ENCODE data around the gene DDR2.

Gene DDR2

GRCh38 chr1:162706003-162706402 is 73.7 kb downstream of the DDR2 start:
- no peaks in the 10 kb centered on the region for H3K36me3 Mint-ChIP-seq (ENCODE audit: low read depth)
- H3K4me3 Mint-ChIP-seq: no peak overlapping the region
- H3K4me1 Mint-ChIP-seq (ENCODE audit: low read depth): no peaks in the 10 kb centered on the region
- DNase-seq (ENCODE audit: low spot score): no peak
- no peak overlapping the region for H3K27ac Mint-ChIP-seq
- no peaks in the 10 kb centered on the region for H3K27me3 Mint-ChIP-seq (ENCODE audit: low read depth)
- no peaks in the 10 kb centered on the region for H3K9me3 Mint-ChIP-seq

DNA sequence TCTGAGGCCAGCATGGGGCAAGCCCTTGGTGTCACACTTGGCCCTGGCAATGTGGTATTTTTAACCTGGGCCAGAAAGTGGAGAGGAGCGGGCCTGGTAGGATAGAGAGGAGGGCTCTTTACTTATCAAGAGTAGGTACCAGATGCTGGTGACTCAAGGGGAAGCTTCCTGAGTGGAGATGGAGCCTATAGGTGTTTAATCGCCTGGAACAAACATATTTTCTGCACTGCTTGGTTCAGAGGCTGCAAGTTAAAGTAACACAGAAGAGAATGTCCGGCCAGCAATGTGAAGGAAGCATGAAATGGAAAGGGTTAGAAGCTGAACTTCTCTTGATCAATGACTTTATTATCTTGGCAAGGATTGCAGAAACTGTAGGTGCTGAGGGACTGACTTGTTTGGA is 74.3 kb downstream of the DDR2 start:
- no peak for DNase-seq (ENCODE audit: low spot score)

DNA sequence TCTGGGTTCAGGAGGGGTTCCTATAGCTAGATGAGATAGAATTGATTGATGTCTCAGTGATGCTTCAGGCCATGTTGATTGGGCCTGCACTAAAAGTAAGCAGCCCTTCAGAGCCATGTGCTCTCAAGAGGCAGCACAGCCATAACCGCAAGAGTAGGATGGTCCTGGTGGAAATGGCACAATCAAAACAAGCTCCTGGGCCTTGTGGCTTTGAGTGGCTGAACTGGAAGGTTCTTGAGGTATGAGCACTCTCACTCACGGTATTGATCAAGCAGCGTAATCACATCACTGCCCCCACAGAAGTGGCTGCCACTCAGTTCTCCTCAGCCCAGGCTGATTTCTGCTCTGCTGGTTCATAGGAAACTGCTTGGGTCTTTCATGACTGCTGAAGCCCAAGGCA is 76.0 kb downstream of the DDR2 start:
- no peak overlapping the region for H3K4me3 Mint-ChIP-seq
- no peak overlapping the region for H3K27ac Mint-ChIP-seq
- no peaks in the 10 kb centered on the region for H3K9me3 Mint-ChIP-seq
- H3K4me1 Mint-ChIP-seq (ENCODE audit: low read depth): no peaks in the 10 kb centered on the region
- no peaks in the 10 kb centered on the region for H3K36me3 Mint-ChIP-seq (ENCODE audit: low read depth)
- peaks cover 2% of the 10 kb centered on the region for H3K27me3 Mint-ChIP-seq (ENCODE audit: low read depth)
- DNase-seq (ENCODE audit: low spot score): no peak

More for the DNA sequence above, 74.3 kb downstream of the DDR2 start:
- Mint-ChIP-seq H3K9me3 (no peaks in the 10 kb centered on the region), H3K27me3 (ENCODE audit: low read depth) (no peaks in the 10 kb centered on the region), H3K4me1 (ENCODE audit: low read depth) (no peaks in the 10 kb centered on the region), H3K27ac (no peak overlapping the region), H3K36me3 (ENCODE audit: low read depth) (no peaks in the 10 kb centered on the region), H3K4me3 (no peak overlapping the region)

DNA sequence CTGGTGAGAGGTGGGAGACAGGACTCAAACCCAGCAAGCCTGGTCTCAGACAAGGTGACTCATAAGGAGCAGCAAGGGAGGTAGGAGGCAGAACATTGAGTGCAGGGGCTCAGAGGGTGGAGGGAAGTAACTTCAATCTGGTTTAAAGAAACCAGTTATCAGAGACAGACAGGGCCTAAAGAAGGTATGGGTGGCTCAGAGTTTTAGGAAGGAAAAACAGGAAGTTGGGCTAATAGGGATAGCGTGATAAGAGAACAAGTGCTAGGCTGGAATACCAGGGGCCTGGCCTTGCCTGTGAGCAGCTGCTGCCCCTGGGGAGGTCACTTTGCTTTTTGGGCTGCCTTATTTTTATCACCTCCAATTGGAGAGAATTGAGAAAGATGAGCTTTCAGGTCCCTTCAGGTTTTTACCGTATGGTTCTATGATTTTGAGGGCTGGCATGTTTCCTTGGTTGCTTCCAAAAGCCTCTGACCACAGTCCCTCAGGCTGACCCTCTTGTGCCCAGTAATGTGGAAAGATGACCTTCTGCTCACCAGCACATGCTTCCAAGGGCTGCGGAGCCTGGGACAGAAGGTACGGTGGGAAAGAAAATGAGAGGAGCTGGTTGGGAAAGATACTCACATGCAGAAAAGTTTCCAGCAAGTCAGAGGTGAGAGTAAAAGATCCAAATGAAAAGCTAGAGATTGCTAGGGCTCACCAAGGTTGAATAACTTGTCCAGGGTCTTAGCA is 77.0 kb downstream of the DDR2 start:
- H3K4me3 Mint-ChIP-seq: no peak overlapping the region

GRCh38 chr1:162709870-162710269 is 77.6 kb downstream of the DDR2 start:
- H3K4me1 Mint-ChIP-seq (ENCODE audit: low read depth): no peaks in the 10 kb centered on the region
- peaks cover 2% of the 10 kb centered on the region for H3K27me3 Mint-ChIP-seq (ENCODE audit: low read depth)
- H3K36me3 Mint-ChIP-seq (ENCODE audit: low read depth): no peaks in the 10 kb centered on the region
- no peak for DNase-seq (ENCODE audit: low spot score)
- H3K4me3 Mint-ChIP-seq: no peak overlapping the region
- H3K9me3 Mint-ChIP-seq: no peaks in the 10 kb centered on the region
- H3K27ac Mint-ChIP-seq: no peak overlapping the region

More for the DNA sequence above, 77.0 kb downstream of the DDR2 start:
- peaks cover 2% of the 10 kb centered on the region for H3K27me3 Mint-ChIP-seq (ENCODE audit: low read depth)
- H3K36me3 Mint-ChIP-seq (ENCODE audit: low read depth): no peaks in the 10 kb centered on the region
- H3K4me1 Mint-ChIP-seq (ENCODE audit: low read depth): no peaks in the 10 kb centered on the region
- no peak for DNase-seq (ENCODE audit: low spot score)
- no peaks in the 10 kb centered on the region for H3K9me3 Mint-ChIP-seq
- no peak overlapping the region for H3K27ac Mint-ChIP-seq

- no peak overlapping the region for H3K27ac Mint-ChIP-seq
- H3K4me3 Mint-ChIP-seq: no peak overlapping the region
- no peaks in the 10 kb centered on the region for H3K9me3 Mint-ChIP-seq
- no peak for DNase-seq (ENCODE audit: low spot score)
- no peaks in the 10 kb centered on the region for H3K36me3 Mint-ChIP-seq (ENCODE audit: low read depth)
- H3K4me1 Mint-ChIP-seq (ENCODE audit: low read depth): peaks cover 2% of the 10 kb centered on the region
- peaks cover 2% of the 10 kb centered on the region for H3K27me3 Mint-ChIP-seq (ENCODE audit: low read depth)
These were observed 78.1 kb downstream of the DDR2 start for GRCh38 chr1:162710345-162710744.

GRCh38 chr1:162710780-162711465 is 78.7 kb downstream of the DDR2 start:
- H3K4me3 Mint-ChIP-seq: no peak overlapping the region
- no peak overlapping the region for H3K27ac Mint-ChIP-seq
- peaks cover 3% of the 10 kb centered on the region for H3K27me3 Mint-ChIP-seq (ENCODE audit: low read depth)
- no peaks in the 10 kb centered on the region for H3K9me3 Mint-ChIP-seq
- no peaks in the 10 kb centered on the region for H3K36me3 Mint-ChIP-seq (ENCODE audit: low read depth)
- peaks cover 2% of the 10 kb centered on the region for H3K4me1 Mint-ChIP-seq (ENCODE audit: low read depth)
- DNase-seq (ENCODE audit: low spot score): no peak

- Mint-ChIP-seq H3K27ac (no peak overlapping the region), H3K4me1 (ENCODE audit: low read depth) (peaks cover 4% of the 10 kb centered on the region), H3K27me3 (ENCODE audit: low read depth) (peaks cover 4% of the 10 kb centered on the region), H3K4me3 (no peak overlapping the region), H3K9me3 (no peaks in the 10 kb centered on the region), H3K36me3 (ENCODE audit: low read depth) (no peaks in the 10 kb centered on the region)
- no peak for DNase-seq (ENCODE audit: low spot score)
These were observed 80.2 kb downstream of the DDR2 start for GRCh38 chr1:162712317-162713029.

DNA sequence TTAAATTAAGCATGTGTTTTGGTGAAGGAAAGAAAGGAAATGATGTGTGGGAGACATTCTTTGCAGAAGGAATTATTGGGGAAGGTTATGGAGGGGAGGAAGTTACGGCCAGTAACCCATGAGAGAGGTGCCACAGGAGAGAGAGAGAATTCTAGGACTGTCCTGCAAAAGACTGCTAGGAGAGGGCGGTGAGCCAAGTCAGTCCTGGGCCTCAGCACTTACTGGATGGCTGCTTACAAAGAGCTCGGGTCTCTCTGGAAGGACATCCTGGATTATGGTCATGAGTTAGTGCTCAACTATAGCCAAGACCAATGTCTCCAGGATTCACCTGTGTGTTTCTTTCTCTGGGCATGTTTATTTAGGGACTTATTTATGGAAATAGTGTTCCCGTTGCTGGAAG is 83.9 kb downstream of the DDR2 start:
- peaks cover 6% of the 10 kb centered on the region for H3K4me1 Mint-ChIP-seq (ENCODE audit: low read depth)
- no peak for DNase-seq (ENCODE audit: low spot score)
- H3K9me3 Mint-ChIP-seq: no peaks in the 10 kb centered on the region
- no peak overlapping the region for H3K4me3 Mint-ChIP-seq
- H3K36me3 Mint-ChIP-seq (ENCODE audit: low read depth): no peaks in the 10 kb centered on the region
- peaks cover 9% of the 10 kb centered on the region for H3K27me3 Mint-ChIP-seq (ENCODE audit: low read depth)
- H3K27ac Mint-ChIP-seq: no peak overlapping the region

DNA sequence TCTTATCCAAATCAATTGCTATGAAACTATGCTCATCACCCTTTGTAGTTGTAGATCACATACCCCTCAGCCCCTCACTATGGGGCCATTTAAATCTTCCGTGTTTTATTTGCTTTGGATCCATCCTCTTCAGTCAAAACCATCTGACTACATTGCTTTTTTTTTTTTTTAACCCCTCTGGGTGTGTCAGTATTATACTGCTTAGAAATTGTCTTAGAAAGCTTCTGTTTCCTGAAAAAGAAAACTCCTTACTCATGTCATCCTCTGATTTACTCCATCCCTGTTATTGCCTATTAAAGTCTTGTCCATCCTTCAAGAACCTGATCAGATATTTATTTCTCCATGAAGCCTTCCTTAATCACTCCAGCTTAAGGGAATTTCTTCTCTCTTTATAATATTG is 84.3 kb downstream of the DDR2 start:
- H3K9me3 Mint-ChIP-seq: no peaks in the 10 kb centered on the region
- H3K4me3 Mint-ChIP-seq: no peak overlapping the region
- peaks cover 6% of the 10 kb centered on the region for H3K4me1 Mint-ChIP-seq (ENCODE audit: low read depth)
- DNase-seq (ENCODE audit: low spot score): no peak
- no peaks in the 10 kb centered on the region for H3K36me3 Mint-ChIP-seq (ENCODE audit: low read depth)
- H3K27me3 Mint-ChIP-seq (ENCODE audit: low read depth): peaks cover 9% of the 10 kb centered on the region
- no peak overlapping the region for H3K27ac Mint-ChIP-seq

GRCh38 chr1:162717548-162718184 is 85.4 kb downstream of the DDR2 start:
- DNase-seq (ENCODE audit: low spot score): no peak
- Mint-ChIP-seq H3K4me1 (ENCODE audit: low read depth) (peaks cover 6% of the 10 kb centered on the region), H3K36me3 (ENCODE audit: low read depth) (no peaks in the 10 kb centered on the region), H3K27ac (no peak overlapping the region), H3K4me3 (no peak overlapping the region), H3K27me3 (ENCODE audit: low read depth) (peaks cover 11% of the 10 kb centered on the region), H3K9me3 (no peaks in the 10 kb centered on the region)

- Mint-ChIP-seq H3K4me1 (ENCODE audit: low read depth) (peaks cover 6% of the 10 kb centered on the region), H3K9me3 (no peaks in the 10 kb centered on the region), H3K36me3 (ENCODE audit: low read depth) (no peaks in the 10 kb centered on the region), H3K27ac (no peak overlapping the region), H3K27me3 (ENCODE audit: low read depth) (peaks cover 11% of the 10 kb centered on the region), H3K4me3 (no peak overlapping the region)
- no peak for DNase-seq (ENCODE audit: low spot score)
These were observed 87.4 kb downstream of the DDR2 start for GRCh38 chr1:162719678-162720077.

GRCh38 chr1:162720996-162721395 is 88.7 kb downstream of the DDR2 start:
- Mint-ChIP-seq H3K4me1 (ENCODE audit: low read depth) (peaks cover 4% of the 10 kb centered on the region), H3K27ac (no peak overlapping the region), H3K36me3 (ENCODE audit: low read depth) (no peaks in the 10 kb centered on the region), H3K9me3 (no peaks in the 10 kb centered on the region), H3K27me3 (ENCODE audit: low read depth) (peaks cover 9% of the 10 kb centered on the region), H3K4me3 (no peak overlapping the region)
- DNase-seq (ENCODE audit: low spot score): no peak

- peaks cover 4% of the 10 kb centered on the region for H3K4me1 Mint-ChIP-seq (ENCODE audit: low read depth)
- no peak overlapping the region for H3K4me3 Mint-ChIP-seq
- H3K9me3 Mint-ChIP-seq: no peaks in the 10 kb centered on the region
- H3K27ac Mint-ChIP-seq: no peak overlapping the region
- peaks cover 9% of the 10 kb centered on the region for H3K27me3 Mint-ChIP-seq (ENCODE audit: low read depth)
- DNase-seq (ENCODE audit: low spot score): no peak
- no peaks in the 10 kb centered on the region for H3K36me3 Mint-ChIP-seq (ENCODE audit: low read depth)
These were observed 89.2 kb downstream of the DDR2 start for GRCh38 chr1:162721471-162721870.

Measured in T-helper 2 cell treated with Interferon-gamma antibody and Interleukin-4, amounts not matched to agents 5 μg/mL and 100 μg/mL, for 36 hours (primary cell).